Measurements from ENCODE around the gene TRPM3. TPM values are rescaled to one million over a fixed set of nuclear protein-coding genes. Genes with fewer than 3 reads are reported as not detected.

Gene TRPM3
- total RNA-seq, 2 experiments from 2014 or later: not detected

DNA sequence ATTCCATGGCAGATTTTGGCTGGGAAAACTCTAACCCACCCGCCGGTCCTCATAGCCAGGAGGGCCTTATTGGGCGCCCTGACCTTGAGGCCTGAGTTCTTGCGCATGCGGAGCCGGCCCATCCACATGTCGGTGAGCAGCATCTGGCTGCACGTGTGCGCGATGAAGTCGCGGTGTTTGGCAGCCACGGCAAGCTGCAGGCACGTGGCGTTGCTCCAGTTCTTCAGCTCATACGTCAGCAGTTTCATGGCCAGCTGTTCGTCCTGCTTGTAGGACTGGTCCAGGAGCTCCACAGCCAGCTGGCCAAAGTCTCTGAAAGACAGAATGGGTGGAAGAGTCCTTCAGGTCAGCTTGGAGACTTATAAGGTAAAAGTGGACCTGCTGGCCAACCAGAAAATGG lies 502.6 kb downstream of the TRPM3 start:
- Mint-ChIP-seq H3K4me1 (no peaks in the 10 kb centered on the region), H3K27me3 (no peaks in the 10 kb centered on the region), H3K9me3 (no peaks in the 10 kb centered on the region), H3K4me3 (no peak overlapping the region), H3K27ac (no peak overlapping the region), H3K36me3 (no peaks in the 10 kb centered on the region)
- DNase-seq: no peak

- H3K36me3 Mint-ChIP-seq: no peaks in the 10 kb centered on the region
- H3K27ac Mint-ChIP-seq: no peak overlapping the region
- no peaks in the 10 kb centered on the region for H3K9me3 Mint-ChIP-seq
- DNase-seq: no peak
- H3K4me1 Mint-ChIP-seq: no peaks in the 10 kb centered on the region
- H3K4me3 Mint-ChIP-seq: no peak overlapping the region
- H3K27me3 Mint-ChIP-seq: no peaks in the 10 kb centered on the region
Measured at GRCh38 chr9:70617033-70617828, 504.2 kb downstream of the TRPM3 start.

- H3K36me3 Mint-ChIP-seq: no peaks in the 10 kb centered on the region
- H3K27ac Mint-ChIP-seq: no peak overlapping the region
- H3K4me3 Mint-ChIP-seq: no peak overlapping the region
- no peaks in the 10 kb centered on the region for H3K9me3 Mint-ChIP-seq
- H3K27me3 Mint-ChIP-seq: no peaks in the 10 kb centered on the region
- DNase-seq: no peak
- H3K4me1 Mint-ChIP-seq: no peaks in the 10 kb centered on the region
Measured at GRCh38 chr9:70616228-70616990, 505.0 kb downstream of the TRPM3 start.

DNA sequence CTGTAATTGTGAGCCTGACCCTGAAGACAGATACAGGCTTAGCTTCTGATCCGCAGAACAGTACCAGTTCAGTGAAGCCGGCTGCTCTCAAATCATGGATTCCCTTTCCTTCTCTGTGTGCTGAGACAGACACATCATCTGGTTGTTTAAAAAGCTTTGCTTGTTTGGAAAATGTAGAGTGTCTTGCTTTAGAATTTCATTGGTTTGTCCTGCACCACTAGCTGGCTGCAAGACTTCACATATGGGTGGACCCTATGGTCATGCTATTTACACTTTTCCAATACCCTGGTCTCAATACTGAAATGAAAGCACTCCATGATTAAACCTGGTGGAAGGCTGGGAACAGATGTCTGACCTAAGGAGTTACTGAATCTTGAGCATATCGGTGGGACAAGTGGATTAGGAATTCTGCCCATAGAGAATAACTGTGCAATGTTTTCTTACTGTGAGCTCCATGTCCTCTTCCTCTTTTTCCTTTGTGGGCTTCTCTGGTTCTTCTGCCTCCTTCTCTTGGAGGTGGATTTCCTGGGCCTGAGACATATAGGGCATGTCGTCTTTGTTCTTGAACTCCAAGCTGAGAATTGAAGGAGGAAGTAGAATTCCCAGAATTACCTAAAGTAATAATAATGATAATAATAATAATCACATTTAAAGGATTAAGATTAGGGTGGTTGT lies 505.8 kb downstream of the TRPM3 start:
- Mint-ChIP-seq H3K27me3 (peaks cover 4% of the 10 kb centered on the region), H3K36me3 (no peaks in the 10 kb centered on the region)

DNA sequence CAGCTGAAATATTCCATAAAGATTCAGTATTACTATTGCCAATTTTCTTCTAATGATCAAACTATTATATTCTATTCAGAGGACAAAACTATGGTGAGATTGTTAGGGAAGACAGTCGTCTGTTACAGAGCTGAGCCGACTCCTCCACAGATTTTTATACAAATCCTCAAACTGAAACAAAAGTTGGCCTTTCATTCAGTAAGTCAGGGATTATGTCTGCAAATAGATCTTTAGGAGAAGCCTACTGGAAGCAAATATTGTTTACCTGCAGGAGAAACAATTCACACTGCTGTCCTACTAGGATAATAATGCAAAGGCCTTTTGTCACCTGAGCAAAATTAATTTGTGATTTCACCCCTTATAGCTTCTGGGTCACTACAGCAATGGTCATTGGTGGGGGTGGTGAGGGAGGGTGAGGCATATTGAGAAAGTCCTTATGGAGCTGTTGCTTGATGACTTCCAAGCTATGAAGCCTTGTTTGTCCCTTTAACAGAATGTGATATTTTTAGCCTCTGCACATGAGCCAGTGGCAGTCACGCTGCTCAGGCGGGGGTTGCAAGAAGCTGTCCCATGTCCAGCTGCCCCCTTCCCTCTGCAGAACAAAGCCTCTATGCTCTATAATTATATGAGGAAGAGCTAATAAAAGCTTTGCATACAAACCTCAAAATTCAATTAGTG lies 506.5 kb downstream of the TRPM3 start:
- Mint-ChIP-seq H3K9me3 (no peaks in the 10 kb centered on the region), H3K4me3 (no peak overlapping the region), H3K4me1 (no peaks in the 10 kb centered on the region), H3K36me3 (no peaks in the 10 kb centered on the region), H3K27me3 (peaks cover 4% of the 10 kb centered on the region), H3K27ac (no peak overlapping the region)
- DNase-seq: no peak

More for the DNA sequence above, 505.8 kb downstream of the TRPM3 start:
- H3K27ac Mint-ChIP-seq: no peak overlapping the region
- no peak for DNase-seq
- no peaks in the 10 kb centered on the region for H3K9me3 Mint-ChIP-seq
- H3K4me3 Mint-ChIP-seq: no peak overlapping the region
- no peaks in the 10 kb centered on the region for H3K4me1 Mint-ChIP-seq

DNA sequence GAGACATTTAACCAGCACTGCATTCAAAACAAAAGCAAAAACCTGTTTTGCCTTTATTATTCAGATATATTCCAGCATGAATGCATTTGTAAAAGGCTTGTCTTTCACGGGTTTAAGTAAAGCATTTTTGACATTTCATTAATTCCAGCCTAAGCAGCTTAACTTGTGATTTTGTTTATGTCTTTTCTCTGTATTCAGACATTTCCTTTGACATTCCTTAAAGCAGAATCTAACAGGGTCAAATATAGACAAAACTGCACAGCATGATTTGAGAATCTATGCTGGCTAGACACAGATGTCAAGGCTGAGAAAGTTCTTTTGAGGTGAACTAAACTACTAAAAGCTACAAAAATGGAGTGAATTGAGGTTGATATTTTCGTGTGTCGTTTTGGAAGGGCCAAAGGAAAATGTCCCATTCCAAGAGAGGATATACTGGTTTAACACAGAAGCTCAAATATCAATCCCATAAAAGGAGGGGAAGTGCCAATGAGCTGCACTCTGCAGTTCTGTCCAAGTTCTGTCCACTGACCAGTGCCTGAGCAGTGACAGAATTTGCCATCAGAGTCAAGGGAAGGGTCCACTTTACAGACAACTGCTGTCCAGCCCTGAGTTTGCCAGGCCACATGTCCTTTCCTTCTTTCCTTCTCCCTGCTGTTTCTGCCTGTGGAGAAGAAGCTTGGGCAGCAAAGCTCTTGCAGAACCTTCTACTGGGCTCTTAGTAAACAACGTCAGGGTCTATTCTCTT lies 508.2 kb downstream of the TRPM3 start:
- Mint-ChIP-seq H3K27me3 (peaks cover 4% of the 10 kb centered on the region), H3K36me3 (no peaks in the 10 kb centered on the region), H3K4me3 (no peak overlapping the region), H3K4me1 (no peaks in the 10 kb centered on the region), H3K9me3 (no peaks in the 10 kb centered on the region), H3K27ac (no peak overlapping the region)
- DNase-seq: no peak

- H3K9me3 Mint-ChIP-seq: no peaks in the 10 kb centered on the region
- no peak for DNase-seq
- H3K27me3 Mint-ChIP-seq: peaks cover 4% of the 10 kb centered on the region
- H3K4me1 Mint-ChIP-seq: peaks cover 6% of the 10 kb centered on the region
- H3K36me3 Mint-ChIP-seq: no peaks in the 10 kb centered on the region
- no peak overlapping the region for H3K27ac Mint-ChIP-seq
- no peak overlapping the region for H3K4me3 Mint-ChIP-seq
Measured at GRCh38 chr9:70610287-70610644, 511.2 kb downstream of the TRPM3 start.

GRCh38 chr9:70609542-70610286 lies 511.7 kb downstream of the TRPM3 start:
- no peak overlapping the region for H3K4me3 Mint-ChIP-seq
- H3K36me3 Mint-ChIP-seq: no peaks in the 10 kb centered on the region
- no peaks in the 10 kb centered on the region for H3K9me3 Mint-ChIP-seq
- peaks cover 6% of the 10 kb centered on the region for H3K4me1 Mint-ChIP-seq
- no peak overlapping the region for H3K27ac Mint-ChIP-seq
- H3K27me3 Mint-ChIP-seq: peaks cover 4% of the 10 kb centered on the region
- no peak for DNase-seq

DNA sequence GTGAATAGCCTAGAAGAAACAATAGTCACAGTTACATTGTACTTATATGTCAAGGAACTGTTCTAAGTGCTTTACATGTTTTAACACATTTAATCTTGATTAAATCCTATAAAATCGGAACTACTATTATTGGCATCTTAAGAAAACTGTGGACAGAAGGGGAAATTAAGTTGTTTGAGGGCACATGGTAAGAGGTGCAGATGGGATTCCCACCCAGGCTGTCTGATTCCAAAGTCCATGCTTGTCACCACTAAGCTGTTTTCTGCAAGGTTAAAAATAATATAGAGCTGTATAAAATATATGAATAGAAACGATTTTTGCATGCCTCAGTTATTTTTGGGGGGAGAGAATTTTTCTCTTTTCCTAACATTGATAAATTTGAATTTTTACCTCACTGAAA lies 512.4 kb downstream of the TRPM3 start:
- no peak overlapping the region for H3K27ac Mint-ChIP-seq
- no peaks in the 10 kb centered on the region for H3K36me3 Mint-ChIP-seq
- H3K4me1 Mint-ChIP-seq: peaks cover 6% of the 10 kb centered on the region
- no peaks in the 10 kb centered on the region for H3K9me3 Mint-ChIP-seq
- no peak overlapping the region for H3K4me3 Mint-ChIP-seq
- no peak for DNase-seq
- H3K27me3 Mint-ChIP-seq: peaks cover 4% of the 10 kb centered on the region

DNA sequence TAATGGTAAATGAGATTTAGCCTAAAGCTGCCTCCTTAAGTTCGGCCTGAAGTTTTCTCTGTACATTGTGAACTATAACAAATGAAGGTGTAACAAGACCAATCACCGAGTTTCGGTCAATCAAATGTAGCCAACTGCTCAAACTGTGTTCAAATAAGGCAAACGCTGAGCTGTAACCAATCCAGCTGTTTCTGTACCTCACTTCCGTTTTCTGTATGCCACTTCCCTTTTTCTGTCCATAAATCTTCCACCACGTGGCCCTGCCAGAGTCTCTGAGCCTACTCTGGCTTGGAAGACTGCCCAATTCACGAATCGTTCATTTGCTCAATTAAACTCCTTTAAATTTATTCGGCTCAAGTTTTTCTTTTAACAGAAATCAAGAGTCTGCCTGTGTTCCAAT lies 513.5 kb downstream of the TRPM3 start:
- peaks cover 6% of the 10 kb centered on the region for H3K4me1 Mint-ChIP-seq
- no peak overlapping the region for H3K27ac Mint-ChIP-seq
- DNase-seq: no peak
- peaks cover 4% of the 10 kb centered on the region for H3K27me3 Mint-ChIP-seq
- H3K36me3 Mint-ChIP-seq: no peaks in the 10 kb centered on the region
- H3K9me3 Mint-ChIP-seq: no peaks in the 10 kb centered on the region
- no peak overlapping the region for H3K4me3 Mint-ChIP-seq

- Mint-ChIP-seq H3K4me1 (peaks cover 6% of the 10 kb centered on the region), H3K9me3 (no peaks in the 10 kb centered on the region), H3K36me3 (no peaks in the 10 kb centered on the region), H3K27ac (no peak overlapping the region), H3K4me3 (no peak overlapping the region), H3K27me3 (peaks cover 4% of the 10 kb centered on the region)
- no peak for DNase-seq
Measured at GRCh38 chr9:70607329-70607728, 514.1 kb downstream of the TRPM3 start.

DNA sequence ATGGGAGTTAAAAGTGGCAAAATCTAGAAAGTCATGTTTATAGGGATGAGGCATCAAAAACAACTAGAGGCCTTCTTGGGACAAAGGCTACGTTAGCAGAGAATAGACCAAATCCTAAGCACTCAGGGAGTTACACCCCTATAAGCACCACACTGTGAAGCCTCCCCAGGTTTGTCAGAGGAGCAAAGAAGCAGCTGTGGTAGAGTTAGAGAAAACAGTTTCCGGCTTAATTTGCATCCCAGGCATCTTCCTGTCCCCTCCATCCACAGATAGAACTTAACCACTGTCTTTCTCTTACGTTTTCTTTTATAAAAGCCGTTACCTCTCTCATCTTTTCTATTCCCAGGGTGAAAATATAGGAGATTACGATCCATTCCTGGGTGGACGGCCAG lies 518.4 kb downstream of the TRPM3 start:
- Mint-ChIP-seq H3K9me3 (no peaks in the 10 kb centered on the region), H3K36me3 (no peaks in the 10 kb centered on the region), H3K27ac (no peak overlapping the region), H3K27me3 (no peaks in the 10 kb centered on the region), H3K4me1 (peaks cover 5% of the 10 kb centered on the region), H3K4me3 (no peak overlapping the region)
- no peak for DNase-seq

- H3K9me3 Mint-ChIP-seq: no peaks in the 10 kb centered on the region
- H3K27me3 Mint-ChIP-seq: no peaks in the 10 kb centered on the region
- H3K36me3 Mint-ChIP-seq: no peaks in the 10 kb centered on the region
- H3K27ac Mint-ChIP-seq: no peak overlapping the region
- DNase-seq: peak; percentile 23
- no peaks in the 10 kb centered on the region for H3K4me1 Mint-ChIP-seq
- no peak overlapping the region for H3K4me3 Mint-ChIP-seq
Measured at GRCh38 chr9:70602321-70603019, 519.0 kb downstream of the TRPM3 start.

Measured in activated naive CD8-positive, alpha-beta T cell treated with anti-CD3 and anti-CD28 coated beads for 36 hours (primary cell).